Inferior parietal cortex (tissue), 1 donor: ENCODE data around the gene PIEZO1.
"Not testable (repeated sequence)": the region's sequence is repeated elsewhere in the genome, so short reads cannot be mapped to it uniquely, and the experiment has no call there.

Experiments
- DNase-seq: peaks from one replicate; pipeline ENCODE4 v3.0.0-alpha.2; 2016; ENCODE audit errors: extremely low spot score

PIEZO1 gene

DNA sequence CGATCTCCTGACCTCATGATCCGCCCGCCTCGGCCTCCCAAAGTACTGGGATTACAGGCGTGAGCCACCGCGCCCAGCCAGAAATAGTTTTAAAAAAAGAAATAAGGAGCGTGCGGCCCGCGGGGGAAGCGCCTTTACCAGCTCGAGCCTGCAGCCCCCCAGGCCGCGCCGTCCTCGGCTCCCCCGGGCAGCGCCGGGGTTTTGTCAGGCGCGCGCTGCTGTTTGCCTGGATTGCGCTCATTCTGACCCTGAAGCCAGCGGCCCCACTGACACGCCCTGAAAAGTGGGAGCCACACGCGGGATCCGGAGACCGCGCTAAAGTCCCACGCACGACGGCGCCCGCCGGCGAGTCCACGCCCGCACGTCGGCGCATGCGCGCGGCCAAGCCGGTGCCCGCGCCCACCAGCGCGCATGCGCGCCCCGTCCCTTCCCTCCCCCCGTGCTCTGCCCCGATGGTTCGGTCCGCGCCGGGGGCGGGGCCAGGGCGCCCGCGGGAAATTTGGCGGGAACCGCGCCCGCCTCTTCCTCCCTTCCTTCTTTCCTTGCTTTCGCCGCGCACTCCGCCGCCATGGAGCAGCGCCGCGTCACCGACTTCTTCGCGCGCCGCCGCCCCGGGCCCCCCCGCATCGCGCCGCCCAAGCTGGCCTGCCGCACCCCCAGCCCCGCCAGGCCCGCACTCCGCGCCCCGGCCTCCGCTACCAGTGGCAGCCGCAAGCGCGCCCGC is 18.4 kb upstream of the PIEZO1 start, which contains the start of gene CDT1:
Gene CDT1, plus strand, starts transcription at position 526 of the 724 bp plus-strand sequence. Its CDS starts 43 bp downstream, at position 569.
- peak; percentile 81 for DNase-seq

GRCh38 chr16:88800277-88800592 is 15.2 kb upstream of the PIEZO1 start:
- no peak for DNase-seq

DNA sequence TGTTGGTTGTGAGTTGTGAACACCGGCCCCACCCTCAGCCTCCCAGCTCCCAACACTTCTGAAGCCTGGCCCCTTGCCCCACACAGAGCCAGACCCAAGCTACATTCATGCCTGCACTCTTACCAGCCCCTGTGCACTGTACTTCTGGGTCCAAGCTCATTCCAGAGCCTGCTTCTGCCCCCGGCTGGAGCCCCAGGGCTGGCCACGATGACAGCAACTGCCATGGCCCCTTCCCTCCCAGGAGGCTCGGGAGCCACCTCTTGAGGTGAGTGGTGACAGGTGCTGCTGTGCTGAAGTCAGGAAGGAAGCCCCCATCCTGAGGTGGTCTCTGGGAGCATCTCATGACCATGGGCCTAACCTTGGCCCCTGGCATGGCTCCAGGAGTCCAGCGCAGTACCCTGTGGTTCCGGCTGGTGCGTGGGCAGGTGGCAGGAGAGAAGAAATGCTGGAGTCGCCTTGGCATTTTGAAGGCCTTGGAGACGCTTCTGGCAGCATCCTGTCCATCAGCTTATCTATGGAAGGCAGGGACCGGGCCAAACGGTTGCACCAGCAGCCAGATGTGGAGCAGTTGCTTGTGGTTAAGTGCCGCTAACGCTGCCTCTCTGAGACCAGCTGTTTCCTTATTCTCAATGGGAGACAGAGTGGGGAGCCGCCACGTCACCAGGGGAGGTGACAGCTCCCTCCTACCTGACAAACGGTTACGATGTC is 14.7 kb upstream of the PIEZO1 start:
- DNase-seq = no peak

DNA sequence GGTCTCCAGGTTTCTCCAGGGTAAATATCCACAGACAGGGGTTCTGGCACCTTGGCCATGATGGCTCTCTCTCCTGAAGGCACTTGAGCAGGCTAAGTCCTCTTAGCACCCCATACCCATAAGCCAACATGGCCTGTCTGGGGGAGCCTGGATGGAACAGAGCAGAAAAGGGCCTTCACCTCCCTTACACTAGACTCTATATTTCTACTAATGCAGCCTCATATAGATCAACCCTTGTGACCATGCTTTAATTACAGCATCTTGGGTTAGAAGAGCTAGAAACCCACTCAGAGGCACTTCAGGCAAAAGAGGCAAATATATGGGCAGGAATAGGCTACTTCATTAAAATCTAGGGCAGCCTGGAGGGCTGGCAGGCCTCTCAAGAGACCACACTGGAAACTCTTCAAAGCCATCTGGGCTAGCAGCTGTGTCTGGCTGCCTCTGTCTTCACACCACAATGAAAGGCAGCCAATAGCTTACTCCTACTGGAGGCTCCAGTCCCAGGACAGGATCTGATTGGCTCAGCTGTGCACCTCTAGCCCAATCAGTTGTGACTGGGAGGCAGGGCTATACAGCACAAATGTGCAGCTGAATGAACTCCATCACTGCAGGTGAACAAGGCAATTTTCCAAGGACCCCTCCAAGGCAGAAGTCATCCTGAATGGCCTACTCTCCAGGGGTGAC is 13.9 kb upstream of the PIEZO1 start:
- no peak for DNase-seq

DNA sequence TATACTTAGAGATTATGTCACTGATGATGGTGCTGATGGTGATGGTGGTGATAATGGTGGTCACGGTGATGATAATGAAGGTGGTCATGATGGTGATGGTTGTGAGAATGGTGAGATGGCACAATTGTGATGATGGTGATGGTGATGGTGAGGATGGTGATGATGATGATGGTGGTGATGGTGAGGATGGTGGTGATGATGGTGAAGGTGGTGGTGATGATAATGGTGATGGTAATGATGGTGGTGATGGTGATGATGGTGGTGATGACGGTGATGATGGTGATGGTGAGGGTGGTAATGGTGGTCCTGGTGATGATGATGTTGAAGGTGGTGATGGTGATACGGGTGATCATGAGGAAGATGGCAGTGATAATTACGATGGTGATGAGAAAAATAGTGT is 13.1 kb upstream of the PIEZO1 start:
- no peak for DNase-seq

DNA sequence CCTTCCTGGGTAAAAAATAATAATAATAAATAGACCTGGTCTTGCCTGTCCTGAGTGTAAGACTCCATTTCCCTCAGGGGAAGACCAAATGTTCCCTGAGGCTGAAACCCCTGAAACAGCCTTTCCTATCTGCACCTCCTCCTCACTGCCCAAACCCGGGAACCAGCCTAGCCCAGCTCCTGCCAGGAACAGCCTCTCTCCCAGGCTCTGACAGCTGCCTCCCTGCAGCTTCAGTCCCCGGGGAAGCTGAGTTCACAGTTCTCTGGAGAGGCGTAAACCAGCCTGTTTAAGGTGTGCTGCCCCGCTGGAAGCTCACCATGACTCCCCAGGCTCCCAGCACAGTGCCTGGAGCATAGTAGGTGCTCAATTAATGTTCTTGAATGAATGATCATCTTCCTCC is 11.3 kb upstream of the PIEZO1 start:
- DNase-seq = no peak

DNA sequence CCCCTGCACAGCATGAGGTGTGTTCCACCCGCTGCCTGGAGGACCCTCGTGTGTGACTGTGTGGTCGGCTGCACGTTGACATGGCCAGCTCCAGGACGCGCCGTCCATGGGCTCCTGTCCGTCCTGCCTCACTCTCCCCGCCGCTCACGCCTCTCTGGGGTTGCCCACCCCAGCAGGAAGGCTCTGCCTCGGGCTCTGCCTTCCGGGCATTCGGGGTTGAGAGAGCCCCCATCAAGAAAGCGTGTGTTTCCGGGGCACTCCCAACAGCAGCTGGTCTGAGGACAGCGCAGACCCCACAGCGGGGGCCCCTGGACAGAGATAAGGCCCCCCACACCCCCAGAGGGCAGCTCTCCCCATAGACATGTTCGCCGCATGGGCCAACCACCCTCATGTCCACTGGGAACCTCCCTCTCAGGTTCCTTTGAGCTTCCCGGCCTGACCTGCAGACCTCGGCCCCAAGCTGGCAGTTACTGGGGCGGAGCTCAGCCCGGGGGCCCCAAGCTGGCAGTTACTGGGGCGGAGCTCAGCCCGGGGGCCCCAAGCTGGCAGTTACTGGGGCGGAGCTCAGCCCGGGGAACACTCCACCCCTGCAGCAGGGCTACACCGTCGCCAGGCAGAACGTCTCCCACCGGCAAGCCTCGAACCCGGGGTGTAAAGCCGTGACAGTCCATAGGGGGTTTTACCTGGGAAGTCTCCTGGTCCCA is 8.4 kb upstream of the PIEZO1 start:
- no peak for DNase-seq

- no peak for DNase-seq
Measured at GRCh38 chr16:88792668-88793250, 7.7 kb upstream of the PIEZO1 start.

DNA sequence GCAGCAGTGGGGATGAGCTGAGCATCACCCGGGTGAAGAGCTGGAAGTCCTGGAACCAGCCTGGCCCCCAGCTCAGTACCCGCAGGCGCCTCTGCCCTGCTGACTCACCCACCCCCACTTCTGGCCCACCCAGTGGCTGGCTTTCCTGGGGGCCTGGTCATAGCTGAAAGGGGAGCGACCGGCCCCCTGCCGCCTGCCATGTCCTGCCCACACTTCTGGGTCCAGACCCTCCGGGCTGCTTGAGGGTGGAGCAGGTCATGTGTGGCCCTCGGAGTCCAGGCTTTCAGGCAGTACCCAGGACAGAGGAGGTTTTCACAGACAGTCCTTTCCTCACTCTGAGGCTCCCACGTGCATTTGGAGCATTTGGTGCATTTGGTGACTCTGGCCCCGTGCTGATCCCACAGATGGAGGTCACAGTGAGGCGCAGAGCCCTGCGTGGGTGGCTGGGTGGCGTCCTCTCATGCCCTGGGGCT is 7.1 kb upstream of the PIEZO1 start:
- DNase-seq = no peak

DNA sequence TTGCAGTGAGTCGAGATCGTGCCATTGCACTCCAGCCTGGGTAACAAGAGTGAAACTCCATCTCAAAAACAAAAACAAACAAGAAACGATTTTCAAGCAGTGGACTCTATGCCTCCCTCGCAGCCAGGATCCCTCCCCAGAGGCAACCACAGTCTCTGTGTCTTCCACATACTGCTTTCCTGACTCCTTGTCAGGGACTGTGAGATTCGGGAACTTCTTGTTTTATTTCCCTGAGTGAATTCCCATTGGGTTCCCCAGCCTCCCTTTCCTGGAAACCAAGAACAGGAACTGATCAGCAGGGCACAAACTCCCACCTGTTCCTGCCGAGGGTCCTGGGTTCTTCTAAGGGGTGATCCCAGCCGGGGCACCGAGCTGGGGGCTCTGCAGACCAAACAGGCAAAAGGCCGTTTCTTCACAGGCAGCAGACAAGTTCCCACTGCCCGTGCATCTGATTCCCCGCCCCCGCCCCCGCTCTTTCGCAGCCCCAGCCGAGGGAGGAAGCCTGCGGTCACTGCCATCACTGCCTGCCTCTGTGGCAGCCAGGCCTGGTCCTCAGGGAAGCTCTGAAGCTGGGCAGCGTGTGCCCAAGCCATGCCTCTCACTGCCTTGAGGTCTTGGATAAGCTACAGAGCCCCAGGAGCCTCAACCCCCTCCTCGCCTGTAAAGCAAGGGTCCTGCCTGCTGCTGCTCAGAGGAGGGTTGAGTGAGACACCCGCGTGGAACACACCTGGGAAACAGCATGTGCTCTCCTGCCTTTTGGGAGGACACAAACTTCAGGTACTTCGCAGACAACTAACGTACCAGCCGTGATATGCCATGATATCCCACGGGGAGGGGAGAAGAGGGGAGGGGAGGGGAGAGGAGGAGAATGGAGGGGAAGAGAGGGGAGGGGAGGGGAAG is 5.5 kb upstream of the PIEZO1 start:
- no peak for DNase-seq

- DNase-seq = no peak
Measured at GRCh38 chr16:88789594-88789993, 4.6 kb upstream of the PIEZO1 start.

GRCh38 chr16:88788749-88789148 is 3.7 kb upstream of the PIEZO1 start:
- DNase-seq = not testable (repeated sequence)

DNA sequence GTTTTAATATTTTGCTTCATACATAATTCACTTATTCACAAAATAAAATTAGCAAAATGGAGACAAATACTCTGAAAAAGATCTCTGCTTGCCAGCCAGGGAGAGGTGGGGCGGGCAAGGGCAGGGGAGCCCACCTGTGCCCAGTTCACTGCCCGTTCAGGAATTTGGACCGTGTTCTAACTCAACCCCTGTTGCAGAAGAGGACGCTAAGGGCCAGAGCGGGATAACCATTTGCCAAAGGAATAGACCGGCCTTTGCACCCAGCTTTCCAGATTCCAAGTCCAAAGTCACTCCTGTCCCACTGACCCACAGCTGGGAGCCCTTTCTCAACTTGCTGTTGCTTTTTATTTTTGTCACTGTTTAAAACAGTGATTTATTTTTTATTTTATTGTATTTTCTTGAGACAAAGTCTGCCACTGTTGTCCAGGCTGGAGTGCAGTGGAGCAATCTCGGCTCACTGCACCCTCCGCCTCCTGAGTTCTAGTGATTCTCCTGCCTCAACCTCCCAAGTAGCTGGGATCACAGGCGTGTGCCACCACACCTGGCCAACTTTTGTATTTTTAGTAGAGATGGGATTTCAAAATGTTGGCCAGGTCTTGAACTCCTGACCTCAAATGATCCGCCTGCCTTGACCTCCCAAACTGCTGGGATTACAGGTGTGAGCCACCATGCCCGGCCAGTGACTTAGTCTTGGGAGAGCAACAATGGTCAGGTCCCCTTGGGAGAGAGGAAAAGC is 2.7 kb upstream of the PIEZO1 start:
- no peak for DNase-seq

DNA sequence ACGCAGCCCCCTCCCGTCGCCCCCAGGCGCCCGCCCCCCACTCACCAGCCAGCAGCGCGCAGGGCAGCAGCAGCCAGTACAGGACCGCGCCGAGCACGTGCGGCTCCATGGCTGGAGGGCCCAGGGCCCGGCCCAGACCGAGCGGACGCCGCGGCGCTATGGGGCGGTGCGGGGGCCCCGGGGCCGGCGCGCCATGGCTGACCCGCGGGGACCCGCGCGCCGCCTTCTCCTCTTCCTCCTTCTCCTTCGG is 239 bp downstream of the PIEZO1 start:
- no peak for DNase-seq

- no peak for DNase-seq
Measured at GRCh38 chr16:88784074-88784855, 755 bp downstream of the PIEZO1 start.

- peak; percentile 51 for DNase-seq
Measured at GRCh38 chr16:88783391-88784073, 1.5 kb downstream of the PIEZO1 start.

- no peak for DNase-seq
Measured at GRCh38 chr16:88782454-88783390, 2.3 kb downstream of the PIEZO1 start.
